H1 (cell line): ENCODE measurements around the gene SH2D5. TPM values are rescaled to one million over a fixed set of nuclear protein-coding genes. Genes with fewer than 3 reads are reported as not detected.

Experiments
- CTCF ChIP-seq, 3 experiments: IDR thresholded peaks; 1 replicate in 2 of 3; 2 replicates in 1 of 3; pipeline versions ENCODE4 v1.5.1 to v1.6.1; 2011; ENCODE audit warnings: low read length in 3 of 3, mild to moderate bottlenecking in 3 of 3, inconsistent platforms in 2 of 3, low read depth in 1 of 3, moderate library complexity in 1 of 3; ENCODE audit not compliant: insufficient read depth in 1 of 3; ENCODE audit errors: control extremely low read depth in 1 of 3
- NRF1 ChIP-seq: IDR thresholded peaks from 2 replicates; pipeline ENCODE4 v1.6.1; 2011; ENCODE audit warnings: mild to moderate bottlenecking, low read depth, low read length, improper control_type of control experiment
- RBBP5 ChIP-seq: IDR thresholded peaks from 2 replicates; pipeline ENCODE4 v1.7.1; 2012; ENCODE audit warnings: low read depth, mild to moderate bottlenecking, inconsistent platforms, low read length, moderate library complexity, borderline replicate concordance
- polyA plus RNA-seq, 7 experiments: library from polyadenylated mRNA; depleted of rRNA in 3 of 7; stranded (reverse) in 5 of 7; unstranded in 2 of 7; fragments of >200 nt in 5 of 7; fragments of 200-250 nt in 2 of 7; gene quantifications; 1 replicate in 5 of 7; 2 replicates in 1 of 7; 4 replicates in 1 of 7; pipeline versions ENCODE4 v1.2.1 to v1.2.3, GENCODE V29; 2011 to 2013; ENCODE audit warnings: missing spikeins in 2 of 7, mixed read lengths in 2 of 7
- total RNA-seq: library from RNA; stranded (reverse); fragmentation: NEBNext Ultra II Directional; extraction: Animal tissue kit (Norgen Biotek cat#: 25700); gene quantifications from 2 replicates; pipeline ENCODE4 v1.2.1, GENCODE V29; 2021

SH2D5 gene
- total and polyA plus RNA-seq, 2 of the 8 experiments (the other 6 are each of a cell fraction or from before 2014, with no cell fraction given), result 13.2 to 18.4 TPM

- TF ChIP-seq CTCF (IDR thresholded peaks at IDR 0.05; ENCODE audit: control extremely low read depth in 1 of 3, insufficient read depth in 1 of 3, low read depth in 1 of 3, low read length in 3 of 3) (no peak), NRF1 (no peak), RBBP5 (no peak)
Observed at GRCh38 chr1:20701446-20701845, 31.1 kb downstream of the SH2D5 start (continued).
